PC-9 (cell line): ENCODE results near the gene CPEB3.

ENCODE experiments used
- EZH2 ChIP-seq: fragments of 200-600 bp; sonication (generic); IDR thresholded peaks from 2 replicates; pipeline ENCODE4 v1.8.0; 2017; ENCODE audit warnings: antibody characterized with exemption, low read depth
- TF ChIP-seq, protein P1 (sequence below): fragments of 200-600 bp; sonication (generic); conservative IDR thresholded peaks from 2 replicates; pipeline ENCODE4 v1.6.1; 2017; ENCODE audit warnings: mixed run types, antibody characterized with exemption, mild to moderate bottlenecking, moderate library complexity

DNA sequence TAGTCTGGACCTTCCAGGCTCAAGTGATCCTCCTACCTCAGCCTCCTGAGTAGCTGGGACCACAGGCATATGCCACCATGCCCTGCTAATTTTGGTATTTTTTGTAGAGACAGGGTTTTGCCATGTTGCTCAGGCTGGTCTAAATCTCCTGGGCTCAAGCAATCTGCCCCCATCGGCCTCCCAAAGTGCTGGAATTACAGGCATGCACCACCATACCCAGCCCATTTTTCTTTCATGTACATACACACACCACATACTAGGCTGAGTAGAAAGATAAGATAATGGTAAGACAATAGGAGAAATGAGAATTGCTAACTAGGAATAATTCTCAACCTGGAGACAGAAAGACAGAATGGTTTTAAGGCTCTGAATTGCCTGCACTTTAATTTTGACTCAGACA lies 83.8 kb downstream of the CPEB3 start:
- no peak for TF ChIP-seq EZH2
- TF ChIP-seq, protein P1, sequence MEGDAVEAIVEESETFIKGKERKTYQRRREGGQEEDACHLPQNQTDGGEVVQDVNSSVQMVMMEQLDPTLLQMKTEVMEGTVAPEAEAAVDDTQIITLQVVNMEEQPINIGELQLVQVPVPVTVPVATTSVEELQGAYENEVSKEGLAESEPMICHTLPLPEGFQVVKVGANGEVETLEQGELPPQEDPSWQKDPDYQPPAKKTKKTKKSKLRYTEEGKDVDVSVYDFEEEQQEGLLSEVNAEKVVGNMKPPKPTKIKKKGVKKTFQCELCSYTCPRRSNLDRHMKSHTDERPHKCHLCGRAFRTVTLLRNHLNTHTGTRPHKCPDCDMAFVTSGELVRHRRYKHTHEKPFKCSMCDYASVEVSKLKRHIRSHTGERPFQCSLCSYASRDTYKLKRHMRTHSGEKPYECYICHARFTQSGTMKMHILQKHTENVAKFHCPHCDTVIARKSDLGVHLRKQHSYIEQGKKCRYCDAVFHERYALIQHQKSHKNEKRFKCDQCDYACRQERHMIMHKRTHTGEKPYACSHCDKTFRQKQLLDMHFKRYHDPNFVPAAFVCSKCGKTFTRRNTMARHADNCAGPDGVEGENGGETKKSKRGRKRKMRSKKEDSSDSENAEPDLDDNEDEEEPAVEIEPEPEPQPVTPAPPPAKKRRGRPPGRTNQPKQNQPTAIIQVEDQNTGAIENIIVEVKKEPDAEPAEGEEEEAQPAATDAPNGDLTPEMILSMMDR, result no peak
